Heart left ventricle (tissue), 13 donors: Measurements from ENCODE around the gene REM1.
"Not testable (repeated sequence)": the region's sequence is repeated elsewhere in the genome, so short reads cannot be mapped to it uniquely, and the experiment has no call there.

ENCODE experiments used
- CTCF ChIP-seq, 12 donors: fragments of 200-600 bp; sonication (generic) in 4 of 12; IDR thresholded peaks; one replicate each; pipeline versions ENCODE4 v1.5.0 to v1.8.0; 2018 to 2022; ENCODE audit warnings: antibody characterized with exemption in 12 of 12, mild to moderate bottlenecking in 5 of 12
- POLR2A ChIP-seq, 2 donors: fragments of 450-650 bp; IDR thresholded peaks; one replicate each; pipeline ENCODE4 v1.6.1; 2017; ENCODE audit warnings: antibody characterized with exemption in 2 of 2, mild to moderate bottlenecking in 2 of 2, moderate library complexity in 2 of 2
- donor health status: ischemic (EF 13 %, LVEDD 7.1; RV severe dilation, severe dysfunction).
- donor health status: DM: no; HTN: yes; CAD: no.
- donor health status: DM: no; HTN: no; CAD: no.
- donor health status: ischemic (EF 25% LVEDD 6.9; RV normal size, moderate dysfunction).
- donor health status: ischemic (EF 25% LVEDD 5.7; RV mildly dilated, moderate dysfunction).
- donor health status: ischemic (EF 35%, LVEDD 5.7; RV mildly dilated, moderate dysfunction).
- donor health status: nonischemic (EF 11% LVEDD 7.7; RV severe dilation, severe dysfunction).
- donor health status: DM: yes; HTN: yes; CAD: no.
- donor health status: PGD.
- donor health status: ischemic (EF 29% LVEDD 5.4; RV normal size, mild dysfunction).
- donor health status: nonischemic (EF 23%, LVEDD 6.1; RV moderate dilation, normal function).

- not testable (repeated sequence) for TF ChIP-seq POLR2A, CTCF (IDR thresholded peaks at IDR 0.05)
These were observed 47.5 kb upstream of the REM1 start for GRCh38 chr20:31427576-31427975.
